Measurements from ENCODE around the gene UBE2O. TPM values are rescaled to one million over a fixed set of nuclear protein-coding genes. Genes with fewer than 3 reads are reported as not detected.

The UBE2O gene
- polyA plus RNA-seq, 1 donor, result 30.2 TPM

DNA sequence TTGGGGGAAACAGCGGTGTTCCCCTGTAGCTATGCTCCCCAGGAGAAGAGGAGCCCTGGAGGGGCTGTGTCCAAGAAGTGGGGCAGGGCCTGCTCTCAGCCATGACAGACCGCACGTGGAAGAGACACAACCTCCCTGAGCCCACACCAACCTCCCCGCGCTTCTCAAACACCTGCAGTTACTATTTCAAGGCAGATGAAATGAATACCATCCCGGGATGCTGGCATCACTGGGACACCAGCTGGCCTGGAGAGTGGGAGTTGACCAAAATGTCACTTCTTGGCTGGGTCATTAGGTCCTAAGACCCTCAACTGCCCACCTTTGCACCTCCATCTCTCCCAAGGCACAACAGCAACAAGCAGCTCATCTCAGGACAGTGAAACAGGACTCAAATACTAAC is 36.5 kb downstream of the UBE2O start:
- no peak for DNase-seq

DNA sequence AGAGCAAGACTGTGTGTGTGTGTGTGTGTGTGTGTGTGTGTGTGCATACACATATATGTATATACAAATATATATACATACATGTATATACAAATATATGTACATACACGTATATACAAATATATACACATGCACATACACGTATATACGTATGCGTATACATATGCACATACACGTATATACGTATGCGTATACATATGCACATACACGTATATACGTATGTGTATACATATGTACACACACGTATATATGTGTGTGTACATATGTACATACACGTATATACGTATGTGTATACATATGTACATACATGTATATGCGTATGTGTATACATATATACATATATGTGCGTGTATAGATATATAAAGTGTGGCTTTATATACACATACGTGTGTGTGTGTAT is 37.2 kb downstream of the UBE2O start:
- no peak for DNase-seq

DNA sequence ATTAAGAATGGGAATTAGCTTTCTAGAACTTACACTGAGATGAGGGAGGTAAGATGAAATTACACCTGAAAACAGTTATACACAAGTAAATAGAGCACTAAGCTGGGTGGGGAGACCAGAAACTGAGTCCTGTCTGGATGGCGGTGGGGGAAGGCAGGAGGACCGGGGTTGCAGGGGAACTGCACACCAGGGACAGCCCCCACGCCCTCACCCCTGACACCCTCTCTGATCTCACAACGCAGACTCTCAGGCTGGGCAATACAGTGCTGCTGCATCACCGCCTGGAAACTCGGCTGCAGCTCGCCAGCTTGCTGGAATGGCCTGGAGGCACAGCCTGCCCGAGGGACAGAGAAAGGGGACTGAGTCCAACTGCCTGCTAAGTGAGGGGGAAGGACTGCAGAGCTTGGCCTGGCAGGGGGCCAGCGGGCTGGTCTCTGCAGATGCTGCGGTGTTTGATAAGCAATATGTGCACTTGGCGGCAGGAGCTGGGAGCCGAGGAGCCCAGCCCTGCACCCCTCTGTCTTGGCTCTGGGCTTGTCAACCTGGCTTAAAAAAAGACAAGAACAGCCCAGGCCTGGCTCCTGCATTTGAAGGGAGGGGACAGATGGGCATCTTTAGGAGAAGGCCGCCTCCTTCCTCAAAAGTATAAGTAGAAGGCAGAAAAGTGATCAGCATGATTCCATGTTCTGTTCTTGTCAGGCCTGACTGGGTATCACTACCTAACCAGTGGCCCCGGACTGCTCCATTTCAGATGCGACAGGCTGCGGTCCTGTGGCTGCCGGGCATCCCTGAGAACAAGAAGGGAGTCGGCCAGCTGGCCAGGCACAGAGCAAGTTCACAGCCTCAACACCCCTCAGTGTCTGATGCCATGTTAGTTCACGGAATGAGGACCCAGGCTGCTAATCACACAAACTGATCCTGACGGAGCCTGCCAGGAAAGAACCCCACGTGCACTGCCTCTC is 38.3 kb downstream of the UBE2O start:
- no peak for DNase-seq

DNA sequence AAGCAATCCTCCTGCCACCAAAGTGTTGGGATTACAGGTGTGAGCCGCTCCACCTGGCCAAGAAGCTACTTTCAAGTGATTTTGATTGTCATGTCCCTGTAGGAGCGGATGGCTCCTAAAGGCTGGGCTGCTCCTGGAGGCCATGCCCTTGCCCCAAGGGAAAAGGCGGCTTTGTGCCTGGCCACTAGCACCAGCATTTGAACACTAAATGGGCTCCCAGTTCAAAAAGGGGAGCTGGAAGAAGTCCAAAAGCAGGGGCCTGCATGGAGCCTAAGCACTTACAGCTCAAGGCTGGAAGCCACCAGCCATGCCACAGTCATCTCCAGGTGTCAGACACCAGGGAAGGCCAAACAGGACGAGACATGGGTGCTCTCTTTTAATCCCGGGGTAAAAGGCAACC is 41.7 kb downstream of the UBE2O start:
- no peak for DNase-seq

DNA sequence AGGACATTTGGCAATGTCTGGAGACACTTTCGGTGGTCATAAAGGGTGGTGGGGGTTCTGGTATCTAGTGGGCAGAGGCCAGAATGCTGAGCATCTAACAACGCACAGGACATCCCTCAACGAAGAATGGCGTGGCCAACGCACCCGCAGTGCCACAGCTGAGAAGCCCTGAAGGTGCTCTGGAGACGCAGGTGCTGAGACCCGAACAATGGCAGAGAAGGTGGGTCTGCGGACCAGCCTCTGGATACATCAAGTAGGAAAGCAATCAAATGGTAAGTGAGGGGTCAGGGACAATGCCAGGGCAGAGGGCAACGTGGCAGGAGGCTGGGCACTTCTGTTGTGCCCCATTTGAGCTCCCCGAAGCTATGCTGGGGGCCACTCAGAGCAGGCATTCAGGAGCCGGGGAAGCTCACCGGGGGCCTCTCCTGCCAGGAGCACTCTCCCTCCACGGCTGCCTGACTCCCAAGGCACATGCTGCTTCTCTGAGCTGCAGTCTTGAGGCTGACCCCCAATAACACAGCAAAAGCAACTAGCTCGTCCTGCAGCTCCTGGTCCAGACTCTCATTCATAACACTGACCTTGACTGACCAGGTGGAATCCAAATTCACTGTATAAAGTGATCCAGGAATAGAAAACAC is 42.5 kb downstream of the UBE2O start:
- DNase-seq, result no peak

- no peak for DNase-seq
Observed at GRCh38 chr17:76408037-76408849, 44.7 kb downstream of the UBE2O start.

- DNase-seq, result no peak
Observed at GRCh38 chr17:76407509-76407908, 45.4 kb downstream of the UBE2O start.

- no peak for DNase-seq
Observed at GRCh38 chr17:76405967-76406647, 46.8 kb downstream of the UBE2O start.

- no peak for DNase-seq
Observed at GRCh38 chr17:76405607-76405966, 47.4 kb downstream of the UBE2O start.

DNA sequence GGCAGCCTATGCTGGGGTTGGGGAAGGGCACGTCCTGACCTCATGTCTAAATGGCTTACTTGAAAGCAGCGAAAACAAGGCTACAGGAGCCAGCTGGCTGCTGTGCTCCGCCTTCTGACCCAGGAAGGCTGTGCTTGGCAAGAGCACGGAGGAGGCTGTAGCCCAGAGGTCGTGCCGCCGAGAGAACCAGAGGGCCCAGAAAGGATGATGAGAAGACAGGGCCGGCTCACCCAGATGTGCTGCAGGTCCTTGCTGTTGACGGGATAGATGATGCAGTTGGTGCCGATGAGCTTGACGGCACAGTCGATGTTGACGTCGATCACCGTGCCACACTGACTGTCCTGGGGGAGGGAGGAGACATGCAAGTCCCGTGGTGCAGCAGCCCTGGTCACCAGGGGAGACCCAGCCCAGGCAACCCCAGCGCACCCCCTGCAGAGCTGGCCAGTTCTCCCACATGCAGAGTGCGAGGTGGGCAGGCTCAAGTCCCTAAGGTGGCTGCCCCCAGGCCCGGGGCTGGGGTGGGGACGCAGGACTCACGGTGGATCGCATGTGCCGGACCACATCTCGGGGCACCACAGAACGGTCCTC is 47.9 kb downstream of the UBE2O start:
- no peak for DNase-seq

- no peak for DNase-seq
Observed at GRCh38 chr17:76404256-76404655, 48.7 kb downstream of the UBE2O start.

DNA sequence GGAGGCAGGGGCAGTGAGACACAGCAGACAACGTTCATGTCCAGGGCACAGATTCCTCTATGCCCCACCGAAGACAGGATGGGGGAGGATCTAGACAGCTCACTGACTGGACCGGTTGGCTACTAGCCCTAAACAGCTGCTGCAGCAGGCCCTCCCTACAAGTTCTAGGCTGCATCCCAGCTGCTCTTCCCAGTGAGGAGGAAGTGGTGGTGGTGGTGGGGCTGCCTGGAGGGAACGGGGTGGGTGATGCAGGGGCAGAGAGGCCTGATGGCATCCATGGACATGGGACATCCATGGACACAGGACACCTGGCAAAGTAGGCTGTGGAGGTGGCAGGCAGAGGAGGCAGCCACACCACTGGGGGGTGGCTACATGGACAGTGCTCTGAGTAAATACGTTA is 50.2 kb downstream of the UBE2O start:
- no peak for DNase-seq

DNA sequence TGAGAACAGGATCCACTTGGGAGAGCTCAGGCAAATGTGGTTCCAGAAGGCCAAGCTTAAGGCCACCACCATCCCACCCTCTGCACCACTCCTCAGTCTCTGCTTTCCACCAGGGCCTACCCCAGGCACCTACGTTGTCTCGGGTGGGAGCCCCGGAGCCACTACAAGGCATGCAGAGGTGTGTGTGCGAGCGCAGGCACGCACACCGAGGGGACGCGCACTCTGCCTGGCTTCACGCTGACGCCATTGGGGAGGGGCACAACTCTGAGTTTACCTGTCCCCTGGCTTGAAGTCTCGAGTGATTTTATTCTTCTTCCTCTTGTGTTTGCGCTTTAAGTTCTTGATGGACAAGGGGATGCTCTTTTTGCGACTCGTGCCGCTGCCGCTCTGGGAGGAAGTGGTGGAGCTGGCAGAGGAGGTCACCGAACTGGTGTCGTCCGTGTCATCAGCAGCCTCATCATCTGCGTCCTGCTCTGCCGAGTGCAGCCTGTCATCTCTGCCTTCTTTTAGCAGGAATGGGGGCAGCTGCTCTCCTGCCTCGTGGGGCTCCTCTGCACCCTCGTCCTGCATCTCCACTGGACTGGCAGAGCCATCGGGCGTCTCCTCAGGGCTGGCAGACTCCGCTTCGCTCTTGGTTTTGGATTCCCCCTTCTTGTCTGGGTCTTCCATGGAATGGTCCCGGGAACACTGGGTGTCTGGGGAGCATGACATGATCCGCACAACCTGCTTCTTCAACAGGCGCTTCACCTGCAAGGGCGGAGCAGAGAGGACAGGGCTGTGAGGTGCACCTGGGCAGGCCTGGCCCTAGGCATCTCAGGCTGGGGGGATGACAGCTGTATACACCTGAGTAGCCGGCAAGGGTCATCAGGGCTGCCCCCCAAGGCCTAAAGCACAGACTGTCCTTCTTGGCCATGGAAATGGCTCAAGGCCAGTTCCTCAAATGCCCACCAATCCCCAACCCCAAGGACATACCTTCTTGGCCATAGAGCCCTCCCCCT is 53.5 kb downstream of the UBE2O start:
- DNase-seq, result no peak

- no peak for DNase-seq
Observed at GRCh38 chr17:76398523-76399174, 54.3 kb downstream of the UBE2O start.

DNA sequence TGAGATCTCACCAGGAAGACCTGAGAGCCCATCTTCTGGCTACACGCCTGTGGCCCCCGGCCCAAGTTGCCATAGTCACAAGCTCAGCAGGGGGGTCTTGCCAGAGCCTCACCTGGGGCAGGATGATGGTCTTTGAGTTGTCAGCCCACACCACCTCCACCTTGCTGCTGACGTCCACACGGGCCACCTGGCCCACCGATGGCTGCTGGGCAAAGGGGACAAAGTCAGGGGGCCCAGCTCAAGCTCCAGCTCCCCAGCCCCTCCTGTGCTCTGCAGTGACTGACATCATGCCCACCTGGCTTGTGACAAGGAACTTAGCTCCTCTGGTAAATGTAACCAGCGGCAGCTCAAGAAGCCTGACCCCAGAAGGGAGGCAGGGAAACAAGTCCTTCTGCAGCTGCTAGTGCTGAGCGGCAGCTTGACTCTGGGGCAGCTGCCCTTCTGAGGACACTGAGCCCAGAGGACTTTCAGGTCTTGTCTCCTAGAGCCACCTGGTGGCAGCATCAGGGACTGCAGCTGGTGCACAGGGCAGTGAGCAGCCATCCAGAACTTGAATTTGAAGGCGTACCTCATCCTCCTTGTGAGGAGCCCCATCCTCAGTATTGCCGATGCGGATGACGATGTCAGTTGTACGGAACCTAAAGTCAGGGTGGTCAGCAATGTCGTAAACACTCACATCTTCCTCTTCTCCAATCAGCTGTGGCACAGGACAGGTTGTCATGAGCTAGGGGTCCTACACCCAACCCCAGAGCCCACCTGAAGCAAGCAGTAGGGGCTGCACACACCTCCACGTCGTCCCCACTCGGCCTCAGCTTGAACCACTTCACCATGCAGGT is 55.0 kb downstream of the UBE2O start:
- DNase-seq, result peak; percentile 87

GRCh38 chr17:76397184-76397583 is 55.8 kb downstream of the UBE2O start:
- DNase-seq, result no peak

- no peak for DNase-seq
Observed at GRCh38 chr17:76395980-76396379, 57.0 kb downstream of the UBE2O start.

DNA sequence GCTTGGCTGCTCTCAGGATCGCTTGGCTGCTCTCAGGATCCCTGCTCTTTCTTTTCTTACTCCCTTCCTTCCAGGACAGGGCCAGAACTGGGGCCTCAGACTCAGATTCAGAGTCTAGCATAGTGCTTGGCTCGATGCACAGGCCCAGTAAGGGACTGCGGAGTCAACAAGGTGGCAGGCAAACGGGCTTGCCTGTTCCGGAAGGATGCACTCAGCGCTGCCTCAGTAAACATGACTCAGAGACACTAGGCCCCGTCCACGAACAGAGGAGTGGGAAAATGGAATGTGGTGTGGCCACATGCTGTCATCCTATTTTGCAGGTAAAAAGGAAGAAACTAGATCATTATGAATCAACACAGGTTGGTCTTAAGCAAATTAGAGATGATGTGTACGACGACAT is 58.8 kb downstream of the UBE2O start:
- no peak for DNase-seq

DNA sequence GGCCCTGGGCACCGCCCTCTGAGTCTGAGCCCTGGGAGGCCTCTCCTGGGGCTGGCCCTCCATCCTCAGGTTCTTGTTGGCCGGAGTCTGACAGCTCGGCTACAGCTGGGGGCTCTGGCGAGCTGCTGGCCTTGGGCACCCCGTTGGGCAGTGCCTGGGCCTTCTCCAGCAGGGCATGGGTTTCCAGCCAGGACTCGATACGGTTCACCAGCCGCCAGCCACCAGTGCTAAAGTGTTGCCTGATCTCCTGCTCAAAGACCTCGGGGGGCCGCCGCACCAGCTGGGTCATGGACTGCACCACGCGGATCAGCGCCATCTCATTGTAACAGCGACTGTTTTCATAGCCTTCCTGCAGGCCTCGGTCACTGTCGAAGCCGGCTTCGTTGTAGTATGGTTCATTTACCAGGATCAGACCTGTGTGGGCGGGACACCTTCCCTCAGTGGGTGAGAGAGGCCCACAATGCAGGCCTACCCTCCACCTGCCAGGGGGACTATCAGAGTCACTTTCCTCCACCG is 61.7 kb downstream of the UBE2O start:
- no peak for DNase-seq
